ENCODE measurements around the gene CATSPERE.
"Not testable (repeated sequence)": the region's sequence is repeated elsewhere in the genome, so short reads cannot be mapped to it uniquely, and the experiment has no call there.

CATSPERE gene

DNA sequence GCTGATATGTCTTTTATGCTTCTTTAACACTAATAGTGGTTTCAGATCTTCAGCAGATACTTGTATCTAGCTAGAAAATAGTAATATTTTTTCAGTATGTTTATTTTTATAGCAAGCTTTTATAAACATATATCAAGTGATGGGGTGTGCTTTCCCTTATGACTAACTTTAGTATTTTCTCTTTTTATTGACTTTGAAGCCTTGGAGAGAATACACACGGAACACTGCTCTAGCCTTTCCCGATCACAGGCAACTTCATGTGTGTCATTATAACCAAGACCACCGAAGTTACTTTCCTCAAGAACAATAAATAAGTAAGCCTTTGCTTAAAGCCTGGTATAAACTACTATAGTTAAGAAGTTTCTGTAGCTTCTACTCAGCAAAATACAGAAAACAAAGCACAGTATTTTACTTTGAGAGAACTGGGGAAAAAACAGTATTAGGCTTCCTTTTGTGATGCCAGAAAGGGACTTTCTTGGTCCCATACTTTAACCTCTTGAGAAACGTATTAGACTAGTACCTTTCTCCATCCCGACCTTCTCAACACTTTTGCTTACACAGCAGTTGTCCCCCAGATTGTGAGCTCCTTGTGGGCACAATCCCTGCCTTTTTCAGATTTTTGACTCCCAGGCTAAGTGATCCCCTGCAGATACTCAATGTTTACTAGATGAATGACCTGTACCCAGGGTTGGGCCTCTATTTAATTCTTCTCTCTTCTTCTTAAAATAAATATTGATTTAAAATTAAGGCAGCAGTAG, 12.6 kb upstream of the CATSPERE start:
- no peak for DNase-seq

DNA sequence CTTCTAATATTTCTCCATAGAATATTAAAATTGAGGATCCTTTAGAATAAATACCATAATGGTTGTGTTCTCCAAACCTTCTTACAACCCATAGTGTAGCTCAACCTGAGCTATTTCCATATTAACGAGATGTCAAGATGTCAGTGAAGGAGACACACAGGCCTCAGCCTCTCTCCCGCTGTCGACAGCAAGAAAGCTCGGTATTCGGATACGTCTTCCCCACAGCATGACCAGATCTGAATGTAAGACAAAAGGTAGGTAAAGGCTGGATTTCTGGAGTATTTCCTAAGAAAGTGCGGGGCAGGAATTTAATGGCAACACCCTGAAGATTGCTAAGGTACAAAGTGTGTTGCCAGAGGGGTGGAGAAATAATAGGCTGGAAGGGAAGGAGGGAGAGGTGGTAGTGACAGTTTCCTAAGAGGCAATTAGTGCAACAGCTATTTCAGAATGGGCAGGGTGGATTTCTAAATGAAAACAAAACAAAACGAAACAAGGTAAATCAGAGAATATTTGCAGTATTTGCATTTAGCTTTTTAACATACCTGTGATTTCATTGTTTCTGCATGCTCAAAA, 11.1 kb upstream of the CATSPERE start:
- no peak for DNase-seq

DNA sequence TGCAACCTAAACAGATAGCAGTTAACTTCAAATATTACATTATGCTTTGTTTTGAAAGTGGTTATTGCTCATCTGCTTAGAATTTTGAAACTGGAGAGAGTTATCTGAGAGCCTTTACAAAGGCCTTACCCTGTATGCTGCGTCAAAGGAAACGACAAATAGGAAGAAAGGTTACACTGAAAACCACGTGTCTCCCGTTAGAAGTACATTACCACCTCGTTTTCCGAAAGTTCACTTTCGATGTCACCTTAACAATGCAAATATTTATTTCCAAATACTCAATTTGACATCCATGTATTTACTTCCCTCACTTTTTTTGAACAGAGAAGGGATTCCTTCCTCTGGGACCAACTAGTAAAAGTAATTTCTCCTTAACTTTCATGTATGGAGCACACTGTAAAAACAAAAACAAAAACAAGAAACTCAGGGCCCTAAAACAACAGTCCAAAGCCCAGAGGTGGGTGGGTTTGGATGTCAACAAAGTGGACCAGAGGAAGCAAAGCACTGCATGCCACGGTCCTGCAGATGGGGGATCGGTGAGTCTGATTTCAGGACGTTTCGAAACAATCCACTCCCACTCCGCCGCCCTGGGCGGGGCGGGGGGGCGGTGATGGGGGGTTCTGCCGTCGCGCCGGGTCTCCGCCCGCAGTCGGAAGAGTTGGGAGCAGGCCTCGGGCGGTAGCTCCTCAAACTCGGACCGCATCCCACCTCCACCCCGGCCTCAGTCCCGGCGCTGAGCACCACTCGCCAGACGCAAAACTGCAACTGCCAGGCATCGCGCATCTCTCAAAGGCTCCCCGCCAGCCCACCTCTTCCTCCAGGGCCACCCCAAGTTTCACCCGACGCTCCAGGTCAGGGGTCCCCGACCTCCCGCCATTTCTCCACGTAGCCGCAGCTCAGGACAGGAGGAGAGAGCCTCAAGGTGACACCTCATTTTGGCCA, 10.2 kb upstream of the CATSPERE start:
- peak; percentile 57 for DNase-seq

DNA sequence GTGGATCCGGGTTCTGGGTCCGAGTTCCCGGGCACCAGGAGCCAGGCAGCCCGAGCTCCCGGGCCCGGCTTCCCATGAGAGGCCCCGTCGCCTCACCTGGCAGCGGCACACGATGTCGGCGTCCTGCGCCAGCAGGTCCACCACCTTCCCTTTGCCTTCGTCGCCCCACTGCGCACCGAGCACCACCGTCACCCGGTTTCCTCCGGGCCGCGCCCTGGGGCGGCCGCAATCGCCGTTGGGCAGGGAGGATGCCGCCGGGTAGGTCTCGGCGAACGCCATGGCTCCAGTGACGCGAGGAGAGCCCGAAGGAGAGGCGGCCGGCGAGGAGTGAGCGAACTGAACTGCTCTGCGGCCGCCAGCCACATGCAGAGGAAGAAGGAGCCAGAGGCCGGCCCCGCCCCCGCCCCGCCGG, 9.5 kb upstream of the CATSPERE start, which contains the start of gene ADSS2:
Gene ADSS2 (minus strand): TSS at position 371 of the 412 bp plus-strand sequence. CDS start 92 bp downstream, at position 279.
- DNase-seq, result no peak

DNA sequence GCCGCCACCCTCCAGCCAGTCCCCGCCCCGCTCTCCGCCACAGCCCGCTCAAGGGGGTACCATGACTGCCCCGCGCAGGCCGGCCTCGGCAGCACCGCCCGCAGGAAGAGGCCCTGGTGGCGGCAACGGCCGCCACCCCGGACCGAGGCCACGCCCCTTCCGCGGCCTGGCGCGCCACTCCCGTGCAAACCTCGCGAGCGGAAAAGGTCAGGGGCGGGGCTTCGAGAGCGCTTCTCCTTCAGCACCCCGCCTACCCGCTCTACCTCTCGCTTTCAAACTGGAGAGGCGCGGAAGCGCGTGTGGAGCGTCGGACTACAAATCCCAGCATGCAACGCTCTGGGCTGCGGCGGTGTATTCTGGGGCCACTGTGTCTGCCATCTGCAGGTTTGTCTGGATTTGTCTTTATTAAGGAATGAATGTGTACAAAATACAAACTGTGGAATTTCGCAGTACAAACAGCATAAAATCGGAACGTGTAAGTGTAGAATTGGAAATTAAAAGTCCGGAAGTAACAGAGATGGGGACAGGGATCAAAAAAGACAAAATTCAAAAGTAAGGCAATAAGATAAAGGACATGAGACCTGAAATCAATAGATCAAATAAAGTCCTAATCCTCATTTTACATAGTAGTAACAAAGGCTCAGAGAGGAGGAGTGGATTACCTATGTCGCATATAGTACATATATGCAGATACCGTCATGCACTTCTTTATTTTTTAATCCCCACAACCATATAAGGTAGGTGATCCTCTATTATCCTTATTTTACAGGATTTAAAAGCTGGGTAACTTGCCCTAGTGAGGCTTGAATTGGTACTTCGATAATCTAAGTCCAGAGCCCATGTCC, 8.9 kb upstream of the CATSPERE start:
- DNase-seq, result peak; percentile 99

DNA sequence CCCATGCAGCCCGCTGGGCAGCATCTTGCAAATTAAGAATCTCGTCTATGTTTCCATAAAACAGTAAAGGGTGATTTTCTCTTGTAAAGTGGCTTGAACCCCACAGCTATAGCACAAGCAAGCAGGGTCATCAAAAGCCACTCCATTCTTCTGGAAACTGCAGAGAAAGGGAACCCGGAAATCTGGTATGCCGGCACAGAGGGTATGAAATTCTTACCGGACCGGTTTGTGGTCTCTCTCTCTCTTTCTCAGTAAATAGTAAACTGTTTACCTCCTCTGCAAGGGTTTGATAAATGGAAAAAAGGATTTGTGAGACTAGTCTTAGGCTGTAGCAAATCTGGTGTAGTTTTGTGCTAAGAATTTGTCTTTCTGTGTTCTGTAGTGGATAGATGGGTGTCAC, 6.7 kb upstream of the CATSPERE start:
- no peak for DNase-seq

DNA sequence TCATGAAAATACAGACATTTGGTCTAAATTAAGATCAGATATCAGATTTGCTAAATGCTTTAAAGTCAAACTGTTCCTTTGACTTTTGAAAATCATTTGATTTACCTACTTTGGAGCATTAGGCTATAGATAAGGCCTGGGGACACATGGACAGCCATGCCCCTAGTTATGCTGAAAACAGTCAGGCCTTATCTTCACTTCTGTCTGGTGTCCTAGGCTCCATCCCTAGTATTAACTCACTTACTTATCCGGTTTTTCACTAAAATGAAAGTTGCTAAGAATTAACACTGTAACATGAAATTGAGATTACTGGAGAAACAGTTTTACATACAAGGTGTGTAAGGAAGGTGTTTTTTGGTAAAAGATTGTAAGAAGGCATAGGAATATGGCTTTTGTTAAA, 4.5 kb upstream of the CATSPERE start:
- no peak for DNase-seq

DNA sequence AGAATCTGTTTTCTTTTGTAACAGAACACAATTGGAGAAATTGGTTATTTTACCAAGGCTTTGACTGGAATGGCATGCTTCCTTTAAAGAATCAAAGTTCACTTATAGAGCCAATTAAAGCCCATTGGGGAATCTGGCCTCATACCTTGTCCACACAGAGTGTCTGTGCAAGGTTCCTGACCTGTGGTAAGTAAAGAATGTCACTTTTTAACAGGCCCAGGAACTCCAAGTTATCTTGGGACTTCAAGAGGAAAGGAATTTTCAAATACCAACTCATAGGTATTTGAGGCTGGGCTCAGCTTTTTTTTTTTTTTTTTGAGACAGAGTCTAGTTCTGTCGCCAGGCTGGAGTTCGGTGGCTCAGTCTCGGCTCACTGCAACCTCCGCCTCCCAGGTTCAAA, 2.3 kb upstream of the CATSPERE start:
- no peak for DNase-seq

DNA sequence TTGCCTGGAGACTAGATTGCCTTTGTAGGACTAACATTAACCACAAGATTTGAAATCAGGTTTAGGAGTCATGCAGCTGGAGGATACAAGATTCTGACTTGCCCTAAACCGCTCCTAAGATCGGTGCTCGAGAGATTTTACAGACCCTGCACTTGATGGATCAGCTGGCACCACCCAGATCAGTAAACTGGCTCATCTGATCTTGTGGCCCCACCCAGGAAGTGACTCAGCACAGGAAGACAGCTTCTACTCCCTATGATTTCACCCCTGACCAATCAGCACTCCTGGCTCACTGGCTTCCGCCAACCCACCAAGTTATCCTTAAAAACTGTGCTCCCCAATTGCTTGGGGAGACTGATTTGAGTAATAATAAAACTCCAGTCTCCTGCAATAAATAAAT, 876 bp upstream of the CATSPERE start:
- DNase-seq, result peak; percentile 33

DNA sequence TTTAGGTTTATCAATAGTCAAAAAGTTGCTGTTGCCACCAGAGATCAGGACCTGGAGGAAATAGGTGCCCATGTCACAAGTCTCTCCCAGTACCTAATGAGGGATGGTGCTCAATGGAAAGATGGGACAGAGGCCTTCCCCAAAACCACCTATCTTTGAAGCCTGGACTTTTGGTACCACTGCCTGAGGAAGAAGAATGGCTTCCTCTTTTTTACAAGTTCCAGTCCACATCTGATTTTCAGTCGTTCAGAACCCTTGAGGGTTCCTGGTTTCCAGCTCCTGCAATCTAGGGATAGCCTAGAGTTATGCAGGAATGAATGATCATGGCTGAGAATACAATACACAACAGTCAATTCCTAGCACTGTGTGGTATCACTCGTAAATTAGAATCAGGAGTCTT, 5.7 kb downstream of the CATSPERE start:
- no peak for DNase-seq

DNA sequence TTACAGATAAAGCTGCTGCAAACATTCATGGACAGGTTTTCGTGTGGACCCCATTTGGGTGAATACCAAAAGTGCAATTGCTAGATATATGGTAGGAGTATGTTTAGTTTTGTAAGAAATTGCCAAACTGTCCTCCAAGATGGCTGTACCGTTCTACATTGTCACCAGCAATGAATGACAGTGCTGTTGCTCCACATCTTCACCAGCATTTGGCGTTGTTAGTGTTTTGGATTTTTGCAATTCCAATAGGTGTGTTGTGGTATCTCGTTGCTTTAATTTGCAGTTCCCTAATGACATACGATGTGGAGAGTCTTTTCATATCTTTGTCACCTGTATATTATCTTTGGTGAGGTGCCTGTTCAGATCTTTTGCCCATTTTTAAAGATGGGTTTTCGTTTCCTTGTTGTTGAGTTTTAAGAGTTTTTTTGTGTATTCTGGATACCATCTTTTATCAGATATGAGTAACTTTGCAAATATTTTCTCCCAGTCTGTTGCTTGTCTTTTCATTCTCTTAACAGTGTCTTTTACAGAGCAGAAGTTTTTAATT, 12.1 kb downstream of the CATSPERE start:
- DNase-seq, result no peak

DNA sequence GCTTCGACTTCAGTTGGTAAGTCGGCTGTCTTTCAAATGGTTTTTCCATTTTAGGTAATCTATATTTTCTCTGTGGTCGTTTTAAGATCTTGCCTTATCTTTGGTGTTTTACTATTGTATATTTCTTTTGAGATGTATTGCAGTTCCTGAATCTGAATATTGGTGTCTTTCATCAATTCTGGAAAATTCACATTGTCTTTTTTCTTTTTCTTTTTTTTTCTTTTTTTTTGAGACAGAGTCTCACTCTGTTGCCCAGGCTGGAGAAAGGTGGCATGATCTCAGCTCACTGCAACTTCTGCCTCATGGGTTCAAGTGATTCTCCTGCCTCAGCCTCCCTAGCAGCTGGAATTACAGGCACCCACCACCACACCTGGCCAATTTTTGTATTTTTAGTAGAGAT, 23.9 kb downstream of the CATSPERE start:
- not testable (repeated sequence) for DNase-seq

DNA sequence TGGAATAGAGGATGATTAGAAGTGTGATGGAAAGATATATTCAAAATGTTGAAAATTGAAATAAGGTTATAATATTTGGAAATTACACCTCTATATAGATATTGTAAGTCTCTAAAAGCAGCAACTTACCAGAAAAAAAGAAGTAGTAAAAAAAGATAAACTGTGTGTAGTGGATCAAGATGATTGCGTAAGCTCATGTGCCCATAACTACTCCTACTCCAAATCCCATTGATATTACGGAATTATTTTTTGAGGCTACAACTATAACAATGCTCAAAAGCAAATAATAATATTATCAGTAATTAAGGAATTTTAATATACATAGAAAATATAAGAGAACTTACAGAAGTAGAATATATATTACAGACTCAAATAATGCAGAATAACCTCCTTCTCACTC, 33.6 kb downstream of the CATSPERE start:
- no peak for DNase-seq

DNA sequence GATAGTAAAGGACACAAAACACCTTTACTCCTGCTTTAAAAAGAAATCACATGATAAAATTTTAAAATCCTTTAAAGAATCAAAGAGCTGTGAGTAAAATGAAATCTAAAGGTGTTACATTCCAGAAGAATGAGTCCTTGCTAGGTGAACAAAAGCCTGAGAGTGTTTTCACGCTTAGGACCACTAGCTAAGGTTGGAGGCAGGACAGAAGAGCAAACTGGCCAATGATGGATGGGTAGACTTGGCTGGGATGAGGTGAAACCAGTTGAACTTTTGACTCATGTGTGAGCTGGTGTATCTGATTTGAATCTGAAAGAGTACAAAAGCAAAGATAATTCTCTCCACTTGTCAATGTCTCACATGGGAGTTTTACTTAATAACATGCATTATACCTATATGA, 35.1 kb downstream of the CATSPERE start:
- no peak for DNase-seq

DNA sequence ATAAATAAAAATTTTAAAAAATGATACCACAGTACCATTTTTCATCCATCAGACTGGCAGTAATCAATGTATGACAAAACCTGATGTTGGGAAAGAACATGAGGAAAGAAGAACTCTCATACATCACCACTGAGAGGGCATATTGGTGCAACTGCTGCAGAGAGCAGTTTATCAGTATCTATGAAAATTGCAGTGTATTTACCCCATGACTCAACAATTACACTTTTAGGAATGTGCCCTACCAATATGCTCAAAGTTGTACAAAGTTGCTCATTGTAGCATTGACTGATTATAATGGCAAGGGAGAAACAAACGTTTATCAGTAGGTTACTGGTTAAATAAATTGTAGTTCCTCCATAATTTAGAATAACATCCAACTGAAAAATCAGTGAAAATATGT, 36.7 kb downstream of the CATSPERE start:
- no peak for DNase-seq

DNA sequence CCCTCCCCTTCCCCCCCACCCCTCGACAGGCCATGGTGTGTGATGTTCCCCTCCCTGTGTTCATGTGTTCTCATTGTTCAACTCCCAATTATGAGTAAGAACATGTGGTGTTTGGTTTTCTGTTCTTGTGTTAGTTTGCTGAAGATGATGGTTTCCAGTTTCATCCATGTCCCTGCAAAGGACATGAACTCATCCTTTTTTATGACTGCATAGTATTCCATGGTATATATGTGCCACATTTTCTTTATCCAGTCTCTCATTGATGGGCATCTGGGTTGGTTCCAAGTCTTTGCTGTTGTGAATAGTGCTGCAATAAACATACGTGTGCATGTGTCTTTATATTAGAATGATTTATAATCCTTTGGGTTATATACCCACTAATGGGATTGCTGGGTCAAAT, 38.4 kb downstream of the CATSPERE start:
- not testable (repeated sequence) for DNase-seq

DNA sequence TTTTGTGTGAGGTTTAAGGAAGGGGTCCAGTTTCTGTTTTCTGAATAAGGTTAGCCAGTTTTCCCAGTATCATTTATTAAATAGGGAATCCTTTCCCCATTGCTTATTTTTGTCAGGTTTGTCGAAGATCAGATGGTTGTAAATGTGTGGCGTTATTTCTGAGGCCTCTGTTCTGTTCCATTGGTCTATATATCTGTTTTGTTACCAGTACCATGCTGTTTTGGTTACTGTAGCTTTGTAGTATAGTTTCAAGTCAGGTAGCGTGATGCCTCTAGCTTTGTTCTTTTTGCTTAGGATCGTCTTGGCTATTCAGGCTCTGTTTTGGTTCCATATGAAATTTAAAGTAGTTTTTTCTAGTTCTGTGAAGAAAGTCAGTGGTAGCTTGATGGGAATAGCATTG, 39.4 kb downstream of the CATSPERE start:
- DNase-seq, result not testable (repeated sequence)

DNA sequence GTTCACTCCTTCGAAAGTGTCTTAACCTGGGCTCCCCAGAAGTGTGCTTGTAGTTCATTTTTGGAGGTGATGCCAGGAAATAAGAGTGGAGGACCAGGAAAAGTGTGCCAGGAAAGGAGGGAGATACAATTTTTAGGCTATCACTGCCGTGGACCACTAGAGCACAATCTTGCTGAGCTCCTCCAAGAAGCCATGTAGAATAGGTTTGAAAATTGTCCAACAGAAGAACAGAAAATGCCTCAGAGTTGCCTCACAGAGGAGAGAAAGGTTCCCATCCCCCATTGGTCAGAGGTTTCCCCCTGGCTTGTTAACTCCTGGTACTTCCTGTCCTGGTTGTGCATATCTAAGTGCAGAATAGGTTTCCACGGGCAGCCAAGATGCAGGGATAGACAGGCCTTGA, 41.6 kb downstream of the CATSPERE start:
- no peak for DNase-seq

DNA sequence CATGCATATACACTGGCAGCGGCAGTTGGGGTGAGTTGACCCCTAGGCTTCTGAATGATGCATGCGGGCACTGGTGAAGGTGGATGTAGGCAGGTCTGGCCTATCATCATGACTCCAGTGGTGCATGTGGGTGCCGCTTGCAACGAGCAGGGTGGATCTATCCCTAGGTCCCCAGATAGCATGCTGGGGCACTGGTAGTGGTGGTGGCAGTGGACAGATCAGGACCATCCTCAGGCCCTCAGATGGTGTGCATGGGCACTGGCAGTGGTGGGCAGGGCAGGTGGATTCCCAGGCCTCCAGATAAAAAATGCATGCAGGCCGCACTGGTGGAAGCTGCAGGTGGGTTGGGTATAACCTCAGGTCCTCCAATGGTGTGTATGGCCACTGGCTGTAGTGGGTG, 52.4 kb downstream of the CATSPERE start:
- DNase-seq, result no peak

DNA sequence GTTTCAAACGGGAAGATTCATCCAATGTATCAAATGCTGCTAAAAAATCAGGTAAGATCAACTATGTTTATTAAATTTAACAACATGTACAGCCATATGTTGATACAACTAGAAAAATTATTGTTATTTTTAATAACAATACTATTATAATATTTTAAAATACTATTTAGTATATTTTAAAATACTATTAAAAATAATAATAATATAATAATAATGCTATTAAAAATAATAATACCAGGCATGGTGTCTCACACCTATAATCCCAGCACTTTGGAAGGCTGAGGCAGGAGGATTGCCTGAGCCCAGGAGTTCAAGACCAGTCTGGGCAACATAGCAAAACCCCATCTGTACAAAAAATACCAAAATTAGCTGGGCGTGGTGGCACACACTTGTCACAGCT, 54.6 kb downstream of the CATSPERE start:
- DNase-seq, result no peak

DNA sequence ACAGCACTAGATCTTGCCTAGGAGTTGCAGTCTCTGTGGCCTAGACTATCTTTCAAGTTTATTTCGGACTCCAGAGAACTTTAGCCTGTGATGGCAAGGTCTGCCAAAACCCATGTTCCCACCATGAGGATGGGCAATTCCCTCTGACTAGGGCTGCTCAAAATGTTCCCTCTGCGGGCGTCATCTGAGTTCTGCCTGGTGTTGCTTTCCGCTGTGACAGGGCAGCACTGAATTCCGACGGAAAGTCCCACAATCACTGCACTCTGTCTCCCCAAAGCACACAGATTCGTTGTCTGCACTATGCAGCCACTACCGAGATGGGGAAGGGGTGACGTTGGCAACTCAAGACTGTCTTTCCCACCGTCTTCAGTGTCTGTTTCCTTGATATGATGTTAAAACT, 75.2 kb downstream of the CATSPERE start:
- no peak for DNase-seq

DNA sequence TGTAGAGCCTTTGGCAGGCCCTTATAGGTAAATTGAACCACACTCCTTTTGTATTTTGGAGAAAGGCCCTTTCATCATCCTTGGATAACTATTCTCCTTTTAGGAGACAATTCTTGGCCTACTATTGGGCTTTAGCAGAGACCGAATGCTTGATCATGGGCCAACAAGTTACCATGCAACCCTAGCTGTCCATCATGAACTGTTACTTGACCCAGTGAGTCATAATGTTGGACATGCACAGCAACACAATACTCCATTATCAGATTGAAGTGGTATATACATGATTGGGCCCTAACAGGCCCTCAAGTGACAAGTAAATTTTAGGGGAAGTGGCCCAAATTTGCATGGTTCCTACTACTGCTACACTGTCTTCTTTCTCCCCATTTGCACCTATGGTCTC, 84.4 kb downstream of the CATSPERE start:
- DNase-seq, result no peak
